HepG2 (cell line): ENCODE measurements around the gene VPS18. TPM values are rescaled to one million over a fixed set of nuclear protein-coding genes. Genes with fewer than 3 reads are reported as not detected.

Experiments
- ARNT ChIP-seq: fragments of 450-650 bp; IDR thresholded peaks from 2 replicates; pipeline ENCODE4 v1.6.1; 2017
- CCAR2 ChIP-seq: fragments of 200-400 bp; formaldehyde crosslinking; optimal IDR thresholded peaks from 2 replicates; pipeline ENCODE3; 2018; ENCODE audit warnings: low read depth, mild to moderate bottlenecking, low read length, moderate library complexity
- E2F5 ChIP-seq: sonication (generic); formaldehyde crosslinking; conservative IDR thresholded peaks from 2 replicates; pipeline ENCODE4 v1.4.0; 2020; ENCODE audit warnings: missing genetic modification reagents
- EZH2 ChIP-seq: conservative IDR thresholded peaks from 2 replicates; pipeline ENCODE4 v1.6.1; 2012; ENCODE audit warnings: mild to moderate bottlenecking, low read depth, low read length, moderate library complexity
- FOXA1 ChIP-seq, 2 experiments: fragments of 450-650 bp in 1 of 2; sonication (generic) in 1 of 2; formaldehyde crosslinking in 1 of 2; IDR thresholded peaks; 2 replicates each; pipeline versions ENCODE4 v1.4.0 to v1.6.1; 2016 to 2020; ENCODE audit warnings: missing genetic modification reagents in 1 of 2
- HNRNPH1 ChIP-seq: fragments of 200-400 bp; formaldehyde crosslinking; optimal IDR thresholded peaks from 2 replicates; pipeline ENCODE3; 2017; ENCODE audit warnings: mild to moderate bottlenecking, low read depth, low read length
- HOXD1 ChIP-seq: sonication (generic); formaldehyde crosslinking; IDR thresholded peaks from 2 replicates; pipeline ENCODE4 v1.5.0; 2020; ENCODE audit warnings: missing genetic modification reagents
- MXD3 ChIP-seq: IDR thresholded peaks from 2 replicates; pipeline ENCODE4 v1.6.1; 2016; ENCODE audit warnings: mild to moderate bottlenecking, missing biosample characterization, missing genetic modification reagents
- ONECUT2 ChIP-seq: sonication (generic); formaldehyde crosslinking; IDR thresholded peaks from 2 replicates; pipeline ENCODE4 v1.4.0; 2020; ENCODE audit warnings: missing genetic modification reagents
- POLR2AphosphoS2 ChIP-seq: IDR thresholded peaks from 2 replicates; pipeline ENCODE4 v1.6.1; 2011; ENCODE audit warnings: low read depth, low read length, improper control_type of control experiment
- POLR2G ChIP-seq: fragments of 200-400 bp; formaldehyde crosslinking; IDR thresholded peaks from 2 replicates; pipeline ENCODE4 v1.6.1; 2018; ENCODE audit warnings: mild to moderate bottlenecking, low read depth, low read length, moderate library complexity
- PRDM4 ChIP-seq: sonication (generic); formaldehyde crosslinking; IDR thresholded peaks from 2 replicates; pipeline ENCODE4 v1.9.0; 2021; ENCODE audit warnings: missing genetic modification reagents, borderline replicate concordance
- RELA ChIP-seq: sonication (generic); formaldehyde crosslinking; IDR thresholded peaks from 2 replicates; pipeline ENCODE4 v1.4.0; 2020; ENCODE audit warnings: missing genetic modification reagents
- SOX13 ChIP-seq, 3 experiments: fragments of 450-650 bp in 1 of 3; sonication (generic) in 1 of 3; formaldehyde crosslinking in 1 of 3; IDR thresholded peaks in 2 of 3; conservative IDR thresholded peaks in 1 of 3; 2 replicates each; pipeline versions ENCODE4 v1.5.0 to v1.6.1; 2016 to 2020; ENCODE audit warnings: antibody characterized with exemption in 1 of 3, mild to moderate bottlenecking in 1 of 3, missing compliant biosample characterization in 1 of 3, missing genetic modification reagents in 1 of 3, moderate library complexity in 1 of 3
- SRSF9 ChIP-seq: fragments of 200-400 bp; formaldehyde crosslinking; IDR thresholded peaks from 2 replicates; pipeline ENCODE4 v1.6.1; 2018; ENCODE audit warnings: borderline replicate concordance, mild to moderate bottlenecking, low read depth, low read length; ENCODE audit not compliant: insufficient read depth, poor library complexity, severe bottlenecking
- SSRP1 ChIP-seq: IDR thresholded peaks from 2 replicates; pipeline ENCODE4 v1.6.1; 2016; ENCODE audit warnings: control low read depth
- TEAD3 ChIP-seq: optimal IDR thresholded peaks from 2 replicates; pipeline ENCODE3; 2016; ENCODE audit warnings: borderline replicate concordance
- ZFP36L2 ChIP-seq: sonication (generic); formaldehyde crosslinking; IDR thresholded peaks from 2 replicates; pipeline ENCODE4 v1.4.0; 2020; ENCODE audit warnings: missing genetic modification reagents
- ZFP62 ChIP-seq: sonication (generic); formaldehyde crosslinking; IDR thresholded peaks from 2 replicates; pipeline ENCODE4 v1.4.0; 2020; ENCODE audit warnings: missing genetic modification reagents
- ZNF143 ChIP-seq: sonication (generic); formaldehyde crosslinking; IDR thresholded peaks from 2 replicates; pipeline ENCODE4 v1.4.0; 2020; ENCODE audit warnings: missing genetic modification reagents
- ZNF24 ChIP-seq: fragments of 450-650 bp; IDR thresholded peaks from 2 replicates; pipeline ENCODE4 v1.6.1; 2017; ENCODE audit warnings: antibody characterized with exemption, mild to moderate bottlenecking
- ZNF260 ChIP-seq: sonication (generic); formaldehyde crosslinking; IDR thresholded peaks from 2 replicates; pipeline ENCODE4 v1.4.0; 2020; ENCODE audit warnings: missing genetic modification reagents, low read depth, mild to moderate bottlenecking, borderline replicate concordance
- ZNF3 ChIP-seq: IDR thresholded peaks from 2 replicates; pipeline ENCODE4 v1.7.0; 2017; ENCODE audit warnings: inconsistent platforms
- ZNF709 ChIP-seq: sonication (generic); formaldehyde crosslinking; IDR thresholded peaks from 2 replicates; pipeline ENCODE4 v1.5.0; 2020; ENCODE audit warnings: mild to moderate bottlenecking, missing genetic modification reagents
- ZNF761 ChIP-seq: sonication (generic); formaldehyde crosslinking; conservative IDR thresholded peaks from 2 replicates; pipeline ENCODE4 v1.4.0; 2020; ENCODE audit warnings: mild to moderate bottlenecking, missing genetic modification reagents
- ZNF766 ChIP-seq: sonication (generic); formaldehyde crosslinking; IDR thresholded peaks from 2 replicates; pipeline ENCODE4 v1.5.0; 2020; ENCODE audit warnings: missing genetic modification reagents, borderline replicate concordance
- ZNF768 ChIP-seq: sonication (generic); formaldehyde crosslinking; IDR thresholded peaks from 2 replicates; pipeline ENCODE4 v1.4.0; 2020; ENCODE audit warnings: missing genetic modification reagents
- ZNF776 ChIP-seq: sonication (generic); formaldehyde crosslinking; IDR thresholded peaks from 2 replicates; pipeline ENCODE4 v1.4.0; 2020; ENCODE audit warnings: mild to moderate bottlenecking, missing genetic modification reagents
- ZNF891 ChIP-seq: sonication (generic); formaldehyde crosslinking; IDR thresholded peaks from 2 replicates; pipeline ENCODE4 v1.5.0; 2020; ENCODE audit warnings: mild to moderate bottlenecking, missing genetic modification reagents
- polyA plus RNA-seq, 8 experiments: library from polyadenylated mRNA; depleted of rRNA in 3 of 8; stranded (reverse) in 7 of 8; unstranded in 1 of 8; fragments of >200 nt; fragmentation: Illumina TruSeq in 4 of 8; extraction: Trizol in 4 of 8; gene quantifications; 2 replicates each; pipeline versions ENCODE4 v1.2.1 to v1.2.3, GENCODE V29; 2011 to 2016; ENCODE audit warnings: low read depth in 4 of 8, missing spikeins in 1 of 8, mixed read lengths in 1 of 8; ENCODE audit not compliant: insufficient read depth in 1 of 8
- total RNA-seq, 5 experiments: library from RNA; depleted of rRNA; stranded (reverse); fragments of >200 nt; fragmentation: Illumina TruSeq; extraction: Trizol; gene quantifications; 2 replicates each; pipeline ENCODE4 v1.2.3, GENCODE V29; 2016; ENCODE audit warnings: low read depth in 1 of 5

Gene VPS18
- total and polyA plus RNA-seq, 2 of the 13 experiments (the other 11 are each of a cell fraction or from before 2014, with no cell fraction given): 5.8 to 17.0 TPM

- TF ChIP-seq SRSF9 (no peak), ZNF776 (CRISPR knock-in tag) (peak; percentile 76; the same call in 1 of the 2 replicates), SSRP1 (CRISPR knock-in tag) (no peak), ZNF768 (CRISPR knock-in tag) (peak; percentile 33; the same call in 1 of the 2 replicates), FOXA1 (IDR thresholded peaks at IDR 0.05) (no peak), FOXA1 (CRISPR knock-in tag; IDR thresholded peaks at IDR 0.05) (peak; percentile 57; the same call in 1 of the 2 replicates), SOX13 (IDR thresholded peaks at IDR 0.05) (no peak), SOX13 (CRISPR knock-in tag; conservative IDR thresholded peaks at IDR 0.05 in 1 of 2, IDR thresholded peaks at IDR 0.05 in 1 of 2) (peak in 1 of 2 experiments; percentile 7; a peak in 1 of 4 replicates), ZNF709 (CRISPR knock-in tag) (no peak), ZNF761 (CRISPR knock-in tag) (no peak), POLR2AphosphoS2 (no peak), ZNF24 (no peak), E2F5 (CRISPR knock-in tag) (no peak), ZNF891 (CRISPR knock-in tag) (no peak), HOXD1 (CRISPR knock-in tag) (peak; percentile 68; the same call in 1 of the 2 replicates), ZNF143 (no peak), ZFP62 (CRISPR knock-in tag) (no peak), ARNT (no peak), PRDM4 (CRISPR knock-in tag) (no peak), TEAD3 (CRISPR knock-in tag) (no peak), EZH2 (no peak), ZNF260 (CRISPR knock-in tag) (no peak), ZFP36L2 (no peak), POLR2G (no peak), RELA (CRISPR knock-in tag) (no peak), ZNF3 (CRISPR knock-in tag) (no peak), ZNF766 (CRISPR knock-in tag) (no peak), HNRNPH1 (no peak), MXD3 (CRISPR knock-in tag) (no peak), ONECUT2 (CRISPR knock-in tag) (no peak), CCAR2 (no peak)
Observed at GRCh38 chr15:40906091-40906990, 12.1 kb downstream of the VPS18 start (continued).
